HCT116 (cell line): ENCODE results near the gene RHBDD1. TPM values are rescaled to one million over a fixed set of nuclear protein-coding genes. Genes with fewer than 3 reads are reported as not detected.

Source experiments
- ATAC-seq: fragments of 200-7000 bp; cut with Tn5 transposase; 2 replicates; pipeline ENCODE4 v1.9.1; 2020; ENCODE audit warnings: mild to moderate bottlenecking, moderate library complexity
- BruUV-seq: library from RNA; stranded (reverse); fragments of 400-500 nt; replicated peaks from 2 replicates; lab custom pipeline; 2021; lab: Mats Ljungman, UMichigan
- CTCF ChIA-PET: fragments of 300-600 bp; sonication (Branson Sonifier 250); formaldehyde crosslinking; loops from one replicate; lab custom pipeline; 2021; ENCODE audit warnings: antibody characterized with exemption; lab: Charles Lee
- POLR2A ChIA-PET: fragments of 300-600, 350-600 bp; sonication (Branson Sonifier 250); formaldehyde crosslinking; loops from one replicate; lab custom pipeline; 2021; ENCODE audit warnings: antibody characterized with exemption; lab: Charles Lee
- RAD21 ChIA-PET, 2 experiments: fragments of 300-600 bp; sonication (Branson Sonifier 250); formaldehyde crosslinking; loops; one replicate each; lab custom pipeline; 2023; ENCODE audit warnings: low total read pairs in 2 of 2; ENCODE audit not compliant: uncharacterized antibody in 2 of 2, unreplicated experiment in 2 of 2, low non-redundant PET in 1 of 2; lab: Charles Lee
- DNase-seq: peaks from one replicate; pipeline ENCODE4 v3.0.0-alpha.2; 2010; ENCODE audit warnings: low read depth, low spot score
- H2AFZ ChIP-seq: fragments of 200-600 bp; shearing (Covaris generic), sonication (generic); 2 replicates; pipeline ENCODE4 v1.6.1; 2017; ENCODE audit warnings: low read depth, mixed run types, mixed read lengths, antibody characterized with exemption, low read length; ENCODE audit not compliant: poor library complexity, severe bottlenecking
- H3K27ac ChIP-seq: 2 replicates; pipeline ENCODE4 v1.5.1; 2012; ENCODE audit warnings: low read depth, low read length
- H3K27me3 ChIP-seq: fragments of 200-600 bp; sonication (generic); 2 replicates; pipeline ENCODE4 v1.6.1; 2016; ENCODE audit warnings: mixed run types, low read length, mixed read lengths; ENCODE audit not compliant: insufficient read depth
- H3K36me3 ChIP-seq, 2 experiments: fragments of 200-500 bp in 1 of 2; fragments of 200-600 bp in 1 of 2; sonication (Bioruptor generic) in 1 of 2; sonication (generic) in 1 of 2; 2 replicates each; pipeline versions ENCODE4 v1.5.1 to v1.6.1; 2014 to 2016; ENCODE audit warnings: low read length in 2 of 2, inconsistent platforms in 1 of 2, mixed read lengths in 1 of 2, mixed run types in 1 of 2; ENCODE audit not compliant: insufficient read depth in 2 of 2, control insufficient read depth in 1 of 2
- H3K4me1 ChIP-seq, 2 experiments: fragments of 200-600 bp in 1 of 2; sonication (generic) in 1 of 2; 2 replicates each; pipeline versions ENCODE4 v1.5.1 to v1.6.1; 2012 to 2017; ENCODE audit warnings: low read length in 2 of 2, inconsistent platforms in 1 of 2, mild to moderate bottlenecking in 1 of 2, mixed read lengths in 1 of 2, mixed run types in 1 of 2, moderate library complexity in 1 of 2; ENCODE audit not compliant: insufficient read depth in 2 of 2, control insufficient read depth in 1 of 2
- H3K4me2 ChIP-seq: fragments of 200-600 bp; sonication (generic); 2 replicates; pipeline ENCODE4 v1.6.1; 2017; ENCODE audit warnings: mixed run types, low read length, mixed read lengths
- H3K4me3 ChIP-seq, 2 experiments: fragments of 200-600 bp in 1 of 2; sonication (generic) in 1 of 2; replicated peaks in 1 of 2; 2 replicates each; pipeline ENCODE4 v1.5.1; 2011 to 2016; ENCODE audit warnings: low read length in 2 of 2, control low read depth in 1 of 2, low read depth in 1 of 2, mild to moderate bottlenecking in 1 of 2, mixed read lengths in 1 of 2, mixed run types in 1 of 2
- H3K79me2 ChIP-seq: fragments of 200-600 bp; sonication (generic); 2 replicates; pipeline ENCODE4 v1.6.1; 2017; ENCODE audit warnings: mild to moderate bottlenecking, mixed run types, low read length, moderate library complexity, mixed read lengths; ENCODE audit not compliant: insufficient read depth
- H3K9ac ChIP-seq: fragments of 200-600 bp; sonication (generic); 2 replicates; pipeline ENCODE4 v1.6.1; 2016; ENCODE audit warnings: low read length, mixed read lengths
- H3K9me2 ChIP-seq: fragments of 200-600 bp; sonication (generic), shearing (Covaris generic); 2 replicates; pipeline ENCODE4 v1.6.1; 2017; ENCODE audit warnings: mixed run types, mild to moderate bottlenecking, moderate library complexity; ENCODE audit not compliant: insufficient read depth
- H3K9me3 ChIP-seq, 2 experiments: fragments of 200-500 bp in 1 of 2; fragments of 200-600 bp in 1 of 2; sonication (Bioruptor generic) in 1 of 2; sonication (generic) in 1 of 2; 2 replicates each; pipeline ENCODE4 v1.6.1; 2014 to 2017; ENCODE audit warnings: low read length in 2 of 2, mixed read lengths in 2 of 2, inconsistent platforms in 1 of 2, low read depth in 1 of 2, mild to moderate bottlenecking in 1 of 2, mixed run types in 1 of 2, moderate library complexity in 1 of 2; ENCODE audit not compliant: control insufficient read depth in 1 of 2, insufficient read depth in 1 of 2
- H4K20me1 ChIP-seq: fragments of 200-600 bp; sonication (generic), shearing (Covaris generic); 2 replicates; pipeline ENCODE4 v1.6.1; 2017; ENCODE audit warnings: mixed run types, mild to moderate bottlenecking, moderate library complexity; ENCODE audit not compliant: insufficient read depth
- ATF3 ChIP-seq: IDR thresholded peaks from 2 replicates; pipeline ENCODE4 v1.6.1; 2012
- CBX3 ChIP-seq: IDR thresholded peaks from 2 replicates; pipeline ENCODE4 v1.6.1; 2012; ENCODE audit warnings: low read depth
- CEBPB ChIP-seq: IDR thresholded peaks from 2 replicates; pipeline ENCODE4 v1.6.1; 2012; ENCODE audit warnings: low read depth
- CTCF ChIP-seq, 3 experiments: fragments of 200-600 bp in 1 of 3; sonication (generic) in 1 of 3; IDR thresholded peaks in 2 of 3; conservative IDR thresholded peaks in 1 of 3; 2 replicates each; pipeline ENCODE4 v1.5.1; 2012 to 2017; ENCODE audit warnings: low read depth in 2 of 3, low read length in 2 of 3, antibody characterized with exemption in 1 of 3, borderline replicate concordance in 1 of 3, control low read depth in 1 of 3, mild to moderate bottlenecking in 1 of 3, mixed read lengths in 1 of 3, mixed run types in 1 of 3, moderate library complexity in 1 of 3; ENCODE audit not compliant: insufficient read depth in 1 of 3
- EGR1 ChIP-seq: IDR thresholded peaks from 2 replicates; pipeline ENCODE4 v1.6.1; 2012; ENCODE audit warnings: low read depth
- EZH2phosphoT487 ChIP-seq: fragments of 200-600 bp; IDR thresholded peaks from 2 replicates; pipeline ENCODE4 v1.6.1; 2018; ENCODE audit warnings: antibody characterized with exemption, borderline replicate concordance
- FOSL1 ChIP-seq: IDR thresholded peaks from 2 replicates; pipeline ENCODE4 v1.6.1; 2012; ENCODE audit warnings: low read depth
- JUND ChIP-seq: IDR thresholded peaks from 2 replicates; pipeline ENCODE4 v1.6.1; 2012
- MAX ChIP-seq: IDR thresholded peaks from 2 replicates; pipeline ENCODE4 v1.6.1; 2012
- POLR2AphosphoS5 ChIP-seq: IDR thresholded peaks from 2 replicates; pipeline ENCODE4 v1.6.1; 2011; ENCODE audit warnings: mild to moderate bottlenecking, low read depth, low read length, moderate library complexity
- RAD21 ChIP-seq: IDR thresholded peaks from 2 replicates; pipeline ENCODE4 v1.6.1; 2012; ENCODE audit warnings: low read depth, mild to moderate bottlenecking
- SRF ChIP-seq: IDR thresholded peaks from 2 replicates; pipeline ENCODE4 v1.6.1; 2012; ENCODE audit warnings: low read depth
- YY1 ChIP-seq: IDR thresholded peaks from 2 replicates; pipeline ENCODE4 v1.6.1; 2011; ENCODE audit warnings: low read length, low read depth, moderate library complexity, mild to moderate bottlenecking; ENCODE audit not compliant: insufficient replicate concordance; ENCODE audit errors: extremely low read depth
- ZNF274 ChIP-seq: fragments of 200-500 bp; sonication (Bioruptor generic); IDR thresholded peaks from 2 replicates; pipeline ENCODE4 v1.6.1; 2014; ENCODE audit warnings: mild to moderate bottlenecking, low read depth, low read length, inconsistent platforms
- intact Hi-C: fragments of 100-400 bp; cut with micrococcal nuclease; formaldehyde crosslinking; loops from 2 replicates; pipeline ENCODE4 v1.10.0; 2022
- total RNA-seq: library from RNA; stranded (reverse); gene quantifications from one replicate; pipeline ENCODE4 v1.2.1, GENCODE V29; 2021; ENCODE audit not compliant: unreplicated experiment

Gene RHBDD1
- total RNA-seq, 1 experiment from 2014 or later, result 73.8 TPM

- no peak overlapping the region for H3K4me3 ChIP-seq
- RAD21 ChIA-PET, result no interaction called here
- no peak overlapping the region for H3K4me2 ChIP-seq
- H3K9ac ChIP-seq, result no peak overlapping the region
- H3K4me1 ChIP-seq, result no peaks in the 10 kb centered on the region
- H3K79me2 ChIP-seq, result no peaks in the 10 kb centered on the region
- H2AFZ ChIP-seq, result no peak overlapping the region
- no TSS peak for BruUV-seq
- H3K9me3 ChIP-seq, result no peaks in the 10 kb centered on the region
- POLR2A ChIA-PET, result no interaction called here
- H4K20me1 ChIP-seq, result no peaks in the 10 kb centered on the region
- TF ChIP-seq SRF, result no peak
- no peak for TF ChIP-seq EGR1
- no peak for TF ChIP-seq CEBPB
- TF ChIP-seq, all 23 proteins: peak for 0
- Histone ChIP-seq H3K9me2 (no peaks in the 10 kb centered on the region), H3K27ac (no peak overlapping the region), H3K36me3 (no peaks in the 10 kb centered on the region), H3K27me3 (no peaks in the 10 kb centered on the region)
- DNase-seq (no peak), ATAC-seq (no peak)
- intact Hi-C loops, result loop anchor here (10.0 kb wide), 1 partner anchor 199 kb away; no protein-coding TSS in a partner anchor
- CTCF ChIA-PET, result interaction anchor here (1.0 kb wide), 1 partner anchor 12 kb away, joined by 4 read pairs; no protein-coding TSS in a partner anchor
Observed at GRCh38 chr2:227035711-227036367, 200.0 kb downstream of the RHBDD1 start.

- Histone ChIP-seq H3K79me2 (no peaks in the 10 kb centered on the region), H4K20me1 (no peaks in the 10 kb centered on the region), H2AFZ (no peak overlapping the region)
- no peak for ATAC-seq
- RAD21 ChIA-PET, result no interaction called here
- TF ChIP-seq YY1 (no peak), MAX (no peak), EZH2phosphoT487 (no peak), CBX3 (no peak), RAD21 (no peak), JUND (no peak), POLR2AphosphoS5 (no peak), CTCF (IDR thresholded peaks at IDR 0.05 in 2 of 3, conservative IDR thresholded peaks at IDR 0.05 in 1 of 3; ENCODE audit: borderline replicate concordance in 1 of 3, insufficient read depth in 1 of 3, low read depth in 2 of 3, low read length in 2 of 3) (no peak), ATF3 (no peak), ZNF274 (no peak), FOSL1 (no peak), CEBPB (no peak)
- TF ChIP-seq, all 23 proteins: peak for 0
- Histone ChIP-seq H3K4me2 (no peak overlapping the region), H3K9ac (no peak overlapping the region), H3K36me3 (no peaks in the 10 kb centered on the region), H3K4me3 (no peak overlapping the region), H3K9me3 (no peaks in the 10 kb centered on the region), H3K27me3 (no peaks in the 10 kb centered on the region), H3K27ac (no peak overlapping the region), H3K4me1 (no peaks in the 10 kb centered on the region), H3K9me2 (no peaks in the 10 kb centered on the region)
- ChIA-PET POLR2A (no interaction called here), CTCF (no interaction called here)
- DNase-seq, result no peak
- intact Hi-C loops, result loop anchor here (10.0 kb wide), 1 partner anchor 198 kb away; no protein-coding TSS in a partner anchor
- BruUV-seq, result no TSS peak
Observed at GRCh38 chr2:227036527-227036926, 200.7 kb downstream of the RHBDD1 start.
